HepG2 (cell line): ENCODE data around the gene SYNC. TPM values are rescaled to one million over a fixed set of nuclear protein-coding genes. Genes with fewer than 3 reads are reported as not detected.

Experiments used
- ATAC-seq: fragments of 200-7000 bp; cut with Tn5 transposase; 3 replicates; pipeline ENCODE4 v1.9.1; 2020; ENCODE audit warnings: mild to moderate bottlenecking, moderate library complexity
- BruUV-seq: library from RNA; stranded (reverse); fragments of 400-500 nt; replicated peaks from 2 replicates; lab custom pipeline; 2021; lab: Mats Ljungman, UMichigan
- CTCF ChIA-PET: fragments of 300-600 bp; formaldehyde crosslinking; extraction: SDS; loops from one replicate; lab custom pipeline; 2021; ENCODE audit warnings: low total read pairs, inconsistent platforms, low intra/inter-chr PET ratio; lab: Yijun Ruan, JAX
- POLR2A ChIA-PET: fragments of 350-600 bp; sonication (Branson Sonifier 250); formaldehyde crosslinking; loops from one replicate; lab custom pipeline; 2020; ENCODE audit warnings: antibody characterized with exemption, inconsistent platforms; lab: Yijun Ruan, JAX
- DNase-seq: peaks from one replicate; pipeline ENCODE4 v3.0.0-alpha.2; 2015; ENCODE audit warnings: low spot score
- FAIRE-seq: peaks from 3 replicates; lab custom pipeline; 2011; peaks lifted over from hg19 to GRCh38; lab: Jason Lieb, UNC
- H2AFZ ChIP-seq: one replicate; pipeline ENCODE4 v1.6.1; 2011; ENCODE audit warnings: low read length, inconsistent platforms
- H3K27ac ChIP-seq: fragments of 300-600 bp; 3 replicates; pipeline ENCODE4 v1.8.0; 2011; ENCODE audit warnings: mixed run types, mild to moderate bottlenecking, mixed read lengths, low read length, inconsistent platforms; ENCODE audit not compliant: insufficient read depth; ENCODE audit errors: extremely low read length
- H3K27me3 ChIP-seq, 2 experiments: fragments of 200-600 bp in 1 of 2; 2 replicates in 1 of 2; 3 replicates in 1 of 2; pipeline versions ENCODE4 v1.6.0 to v1.8.0; 2011; ENCODE audit warnings: low read length in 2 of 2, mild to moderate bottlenecking in 2 of 2, moderate library complexity in 2 of 2, inconsistent platforms in 1 of 2; ENCODE audit not compliant: insufficient read depth in 2 of 2, control insufficient read depth in 1 of 2
- H3K36me3 ChIP-seq, 2 experiments: fragments of 200-600 bp in 1 of 2; replicated peaks in 1 of 2; 2 replicates in 1 of 2; 3 replicates in 1 of 2; pipeline versions ENCODE4 v1.5.1 to v1.8.0; 2011; ENCODE audit warnings: low read length in 2 of 2, inconsistent platforms in 1 of 2; ENCODE audit not compliant: insufficient read depth in 2 of 2, control insufficient read depth in 1 of 2
- H3K4me1 ChIP-seq: 2 replicates; pipeline ENCODE4 v1.5.1; 2012; ENCODE audit warnings: low read length, inconsistent platforms; ENCODE audit not compliant: insufficient read depth
- H3K4me2 ChIP-seq: 2 replicates; pipeline ENCODE4 v1.6.0; 2011; ENCODE audit warnings: low read depth, low read length, inconsistent platforms
- H3K4me3 ChIP-seq, 3 experiments: fragments of 200-600 bp in 1 of 3; sonication (generic), shearing (Covaris generic) in 1 of 3; replicated peaks in 1 of 3; 2 replicates each; pipeline ENCODE4 v1.5.1; 2011 to 2016; ENCODE audit warnings: low read length in 3 of 3, inconsistent platforms in 2 of 3, low read depth in 2 of 3, mild to moderate bottlenecking in 2 of 3, control low read depth in 1 of 3, mixed read lengths in 1 of 3; ENCODE audit not compliant: insufficient read depth in 1 of 3
- H3K79me2 ChIP-seq: one replicate; pipeline ENCODE4 v1.6.1; 2011; ENCODE audit warnings: low read length, inconsistent platforms; ENCODE audit not compliant: insufficient read depth
- H3K9ac ChIP-seq: 2 replicates; pipeline ENCODE4 v1.6.0; 2011; ENCODE audit warnings: mild to moderate bottlenecking, low read depth, low read length, inconsistent platforms; ENCODE audit not compliant: insufficient read depth
- H3K9me3 ChIP-seq: 2 replicates; pipeline ENCODE4 v1.5.1; 2012; ENCODE audit warnings: mild to moderate bottlenecking, low read length
- H4K20me1 ChIP-seq: 2 replicates; pipeline ENCODE4 v1.6.0; 2011; ENCODE audit warnings: inconsistent platforms, mild to moderate bottlenecking, low read length, moderate library complexity; ENCODE audit not compliant: insufficient read depth
- RFX1 ChIP-seq: fragments of 450-650 bp; IDR thresholded peaks from 2 replicates; pipeline ENCODE4 v1.6.1; 2017
- ZNF296 ChIP-seq: sonication (generic); formaldehyde crosslinking; conservative IDR thresholded peaks from 2 replicates; pipeline ENCODE4 v1.5.0; 2020; ENCODE audit warnings: mild to moderate bottlenecking, missing genetic modification reagents
- WGBS: methylation state at CpG from one replicate; pipeline ENCODE4 v1.1.6; 2017; ENCODE audit warnings: low lambda C conversion rate; 5-methylcytosine and 5-hydroxymethylcytosine counted together
- in situ Hi-C: cut with HindIII; loops from 2 replicates; pipeline ENCODE4 v1.10.0; 2017; ENCODE audit warnings: low pct_unique_long_range_greater_than_20kb; ENCODE audit not compliant: extremely low pct_ligation_motif_present
- intact Hi-C: fragments of 100-400 bp; cut with micrococcal nuclease; formaldehyde crosslinking; loops from one replicate; pipeline ENCODE4 v1.10.0; 2022; ENCODE audit not compliant: unreplicated experiment
- polyA plus RNA-seq, 8 experiments: library from polyadenylated mRNA; depleted of rRNA in 3 of 8; stranded (reverse) in 7 of 8; unstranded in 1 of 8; fragments of >200 nt; fragmentation: Illumina TruSeq in 4 of 8; extraction: Trizol in 4 of 8; gene quantifications; 2 replicates each; pipeline versions ENCODE4 v1.2.1 to v1.2.3, GENCODE V29; 2011 to 2016; ENCODE audit warnings: low read depth in 4 of 8, missing spikeins in 1 of 8, mixed read lengths in 1 of 8; ENCODE audit not compliant: insufficient read depth in 1 of 8
- total RNA-seq, 5 experiments: library from RNA; depleted of rRNA; stranded (reverse); fragments of >200 nt; fragmentation: Illumina TruSeq; extraction: Trizol; gene quantifications; 2 replicates each; pipeline ENCODE4 v1.2.3, GENCODE V29; 2016; ENCODE audit warnings: low read depth in 1 of 5
- TF ChIP-seq, protein P1 (sequence below): sonication (generic); formaldehyde crosslinking; IDR thresholded peaks from 2 replicates; pipeline ENCODE4 v1.5.0; 2020; ENCODE audit warnings: mild to moderate bottlenecking, missing genetic modification reagents, moderate library complexity
- TF ChIP-seq, protein P2 (sequence below): sonication (generic); formaldehyde crosslinking; IDR thresholded peaks from 2 replicates; pipeline ENCODE4 v1.5.1; 2020; ENCODE audit warnings: mild to moderate bottlenecking, missing genetic modification reagents, moderate library complexity
- TF ChIP-seq, protein P3 (sequence below): sonication (generic); formaldehyde crosslinking; conservative IDR thresholded peaks from 2 replicates; pipeline ENCODE4 v1.4.0; 2020; ENCODE audit warnings: mild to moderate bottlenecking, missing genetic modification reagents, moderate library complexity
- TF ChIP-seq, protein P4 (sequence below): sonication (generic); IDR thresholded peaks from 2 replicates; pipeline ENCODE4 v1.6.1; 2016; ENCODE audit warnings: low read depth, borderline replicate concordance

SYNC gene
- total and polyA plus RNA-seq, 2 of the 13 experiments (the other 11 are each of a cell fraction or from before 2014, with no cell fraction given), result 2.4 to 5.4 TPM

DNA sequence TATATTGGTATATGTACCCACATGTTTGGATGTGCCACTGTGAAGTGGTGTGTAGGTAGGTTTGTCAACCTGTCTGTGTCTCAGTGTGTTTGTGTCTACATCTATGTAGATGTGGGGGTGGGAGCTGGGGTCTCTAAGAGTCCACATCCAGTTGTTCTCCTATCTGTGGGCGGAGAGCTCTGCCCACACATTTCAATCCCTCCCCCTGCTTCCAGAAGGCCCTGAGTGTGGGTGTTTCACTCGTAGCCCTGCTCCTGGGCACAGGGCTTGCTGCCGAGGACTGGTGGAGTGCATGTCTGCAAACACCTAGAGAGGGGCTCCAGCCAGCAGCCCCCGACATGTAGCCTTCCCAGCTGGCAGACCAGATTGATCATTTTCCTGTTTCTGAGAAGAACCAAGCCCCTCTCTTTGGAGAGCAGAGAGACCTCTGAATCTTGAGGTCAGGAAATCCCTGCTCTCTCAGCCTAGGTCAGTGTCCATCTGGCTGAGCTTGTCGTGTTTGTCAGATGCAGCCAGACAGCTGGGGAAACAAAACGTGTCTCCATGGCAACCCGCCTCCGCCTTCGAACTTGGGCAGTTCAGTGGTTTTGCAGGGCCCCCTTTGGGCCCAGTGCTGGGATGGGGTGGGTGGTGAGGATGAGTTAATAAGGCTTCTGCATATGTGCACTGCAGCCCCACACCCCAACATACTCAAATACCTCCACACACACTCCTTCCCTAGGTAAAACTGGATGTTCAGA, 31.2 kb upstream of the SYNC start:
- POLR2A ChIA-PET, result interaction anchor here (0.9 to 1.6 kb wide), 4 partner anchors 16 to 25 kb away, joined by 4 to 5 read pairs (median 4); no protein-coding TSS in a partner anchor
- BruUV-seq, result no TSS peak
- 0% methylated on average over 2 of the region's 9 CpGs for WGBS
- TF ChIP-seq RFX1 (peak; percentile 79), ZNF296 (CRISPR knock-in tag) (no peak)
- TF ChIP-seq, protein P1, sequence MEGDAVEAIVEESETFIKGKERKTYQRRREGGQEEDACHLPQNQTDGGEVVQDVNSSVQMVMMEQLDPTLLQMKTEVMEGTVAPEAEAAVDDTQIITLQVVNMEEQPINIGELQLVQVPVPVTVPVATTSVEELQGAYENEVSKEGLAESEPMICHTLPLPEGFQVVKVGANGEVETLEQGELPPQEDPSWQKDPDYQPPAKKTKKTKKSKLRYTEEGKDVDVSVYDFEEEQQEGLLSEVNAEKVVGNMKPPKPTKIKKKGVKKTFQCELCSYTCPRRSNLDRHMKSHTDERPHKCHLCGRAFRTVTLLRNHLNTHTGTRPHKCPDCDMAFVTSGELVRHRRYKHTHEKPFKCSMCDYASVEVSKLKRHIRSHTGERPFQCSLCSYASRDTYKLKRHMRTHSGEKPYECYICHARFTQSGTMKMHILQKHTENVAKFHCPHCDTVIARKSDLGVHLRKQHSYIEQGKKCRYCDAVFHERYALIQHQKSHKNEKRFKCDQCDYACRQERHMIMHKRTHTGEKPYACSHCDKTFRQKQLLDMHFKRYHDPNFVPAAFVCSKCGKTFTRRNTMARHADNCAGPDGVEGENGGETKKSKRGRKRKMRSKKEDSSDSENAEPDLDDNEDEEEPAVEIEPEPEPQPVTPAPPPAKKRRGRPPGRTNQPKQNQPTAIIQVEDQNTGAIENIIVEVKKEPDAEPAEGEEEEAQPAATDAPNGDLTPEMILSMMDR, result peak; percentile 6; the same call in 1 of the 2 replicates
- TF ChIP-seq, protein P2, sequence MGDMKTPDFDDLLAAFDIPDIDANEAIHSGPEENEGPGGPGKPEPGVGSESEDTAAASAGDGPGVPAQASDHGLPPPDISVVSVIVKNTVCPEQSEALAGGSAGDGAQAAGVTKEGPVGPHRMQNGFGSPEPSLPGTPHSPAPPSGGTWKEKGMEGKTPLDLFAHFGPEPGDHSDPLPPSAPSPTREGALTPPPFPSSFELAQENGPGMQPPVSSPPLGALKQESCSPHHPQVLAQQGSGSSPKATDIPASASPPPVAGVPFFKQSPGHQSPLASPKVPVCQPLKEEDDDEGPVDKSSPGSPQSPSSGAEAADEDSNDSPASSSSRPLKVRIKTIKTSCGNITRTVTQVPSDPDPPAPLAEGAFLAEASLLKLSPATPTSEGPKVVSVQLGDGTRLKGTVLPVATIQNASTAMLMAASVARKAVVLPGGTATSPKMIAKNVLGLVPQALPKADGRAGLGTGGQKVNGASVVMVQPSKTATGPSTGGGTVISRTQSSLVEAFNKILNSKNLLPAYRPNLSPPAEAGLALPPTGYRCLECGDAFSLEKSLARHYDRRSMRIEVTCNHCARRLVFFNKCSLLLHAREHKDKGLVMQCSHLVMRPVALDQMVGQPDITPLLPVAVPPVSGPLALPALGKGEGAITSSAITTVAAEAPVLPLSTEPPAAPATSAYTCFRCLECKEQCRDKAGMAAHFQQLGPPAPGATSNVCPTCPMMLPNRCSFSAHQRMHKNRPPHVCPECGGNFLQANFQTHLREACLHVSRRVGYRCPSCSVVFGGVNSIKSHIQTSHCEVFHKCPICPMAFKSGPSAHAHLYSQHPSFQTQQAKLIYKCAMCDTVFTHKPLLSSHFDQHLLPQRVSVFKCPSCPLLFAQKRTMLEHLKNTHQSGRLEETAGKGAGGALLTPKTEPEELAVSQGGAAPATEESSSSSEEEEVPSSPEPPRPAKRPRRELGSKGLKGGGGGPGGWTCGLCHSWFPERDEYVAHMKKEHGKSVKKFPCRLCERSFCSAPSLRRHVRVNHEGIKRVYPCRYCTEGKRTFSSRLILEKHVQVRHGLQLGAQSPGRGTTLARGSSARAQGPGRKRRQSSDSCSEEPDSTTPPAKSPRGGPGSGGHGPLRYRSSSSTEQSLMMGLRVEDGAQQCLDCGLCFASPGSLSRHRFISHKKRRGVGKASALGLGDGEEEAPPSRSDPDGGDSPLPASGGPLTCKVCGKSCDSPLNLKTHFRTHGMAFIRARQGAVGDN (CRISPR knock-in tag), result peak; percentile 25
- TF ChIP-seq, protein P3, sequence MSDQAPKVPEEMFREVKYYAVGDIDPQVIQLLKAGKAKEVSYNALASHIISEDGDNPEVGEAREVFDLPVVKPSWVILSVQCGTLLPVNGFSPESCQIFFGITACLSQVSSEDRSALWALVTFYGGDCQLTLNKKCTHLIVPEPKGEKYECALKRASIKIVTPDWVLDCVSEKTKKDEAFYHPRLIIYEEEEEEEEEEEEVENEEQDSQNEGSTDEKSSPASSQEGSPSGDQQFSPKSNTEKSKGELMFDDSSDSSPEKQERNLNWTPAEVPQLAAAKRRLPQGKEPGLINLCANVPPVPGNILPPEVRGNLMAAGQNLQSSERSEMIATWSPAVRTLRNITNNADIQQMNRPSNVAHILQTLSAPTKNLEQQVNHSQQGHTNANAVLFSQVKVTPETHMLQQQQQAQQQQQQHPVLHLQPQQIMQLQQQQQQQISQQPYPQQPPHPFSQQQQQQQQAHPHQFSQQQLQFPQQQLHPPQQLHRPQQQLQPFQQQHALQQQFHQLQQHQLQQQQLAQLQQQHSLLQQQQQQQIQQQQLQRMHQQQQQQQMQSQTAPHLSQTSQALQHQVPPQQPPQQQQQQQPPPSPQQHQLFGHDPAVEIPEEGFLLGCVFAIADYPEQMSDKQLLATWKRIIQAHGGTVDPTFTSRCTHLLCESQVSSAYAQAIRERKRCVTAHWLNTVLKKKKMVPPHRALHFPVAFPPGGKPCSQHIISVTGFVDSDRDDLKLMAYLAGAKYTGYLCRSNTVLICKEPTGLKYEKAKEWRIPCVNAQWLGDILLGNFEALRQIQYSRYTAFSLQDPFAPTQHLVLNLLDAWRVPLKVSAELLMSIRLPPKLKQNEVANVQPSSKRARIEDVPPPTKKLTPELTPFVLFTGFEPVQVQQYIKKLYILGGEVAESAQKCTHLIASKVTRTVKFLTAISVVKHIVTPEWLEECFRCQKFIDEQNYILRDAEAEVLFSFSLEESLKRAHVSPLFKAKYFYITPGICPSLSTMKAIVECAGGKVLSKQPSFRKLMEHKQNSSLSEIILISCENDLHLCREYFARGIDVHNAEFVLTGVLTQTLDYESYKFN (CRISPR knock-in tag), result peak; percentile 21; the same call in 1 of the 2 replicates
- TF ChIP-seq, protein P4, sequence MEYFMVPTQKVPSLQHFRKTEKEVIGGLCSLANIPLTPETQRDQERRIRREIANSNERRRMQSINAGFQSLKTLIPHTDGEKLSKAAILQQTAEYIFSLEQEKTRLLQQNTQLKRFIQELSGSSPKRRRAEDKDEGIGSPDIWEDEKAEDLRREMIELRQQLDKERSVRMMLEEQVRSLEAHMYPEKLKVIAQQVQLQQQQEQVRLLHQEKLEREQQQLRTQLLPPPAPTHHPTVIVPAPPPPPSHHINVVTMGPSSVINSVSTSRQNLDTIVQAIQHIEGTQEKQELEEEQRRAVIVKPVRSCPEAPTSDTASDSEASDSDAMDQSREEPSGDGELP, result peak; percentile 98

More for the DNA sequence above, 31.2 kb upstream of the SYNC start:
- H3K4me1 ChIP-seq, result peaks cover 59% of the 10 kb centered on the region
- H3K79me2 ChIP-seq, result no peaks in the 10 kb centered on the region
- in situ Hi-C loops (no loop called here), intact Hi-C loops (no loop called here)
- H3K27me3 ChIP-seq, result peaks cover 1 to 7% of the 10 kb centered on the region in 2 experiments; a peak in 2 of 5 replicates
- H3K4me2 ChIP-seq, result peak overlapping the region; percentile 64
- DNase-seq (peak; percentile 61), ATAC-seq (peak; percentile 50), FAIRE-seq (no peak)
- no peaks in the 10 kb centered on the region for H3K9me3 ChIP-seq
- no peak overlapping the region for H2AFZ ChIP-seq
- H3K36me3 ChIP-seq, result no peaks in the 10 kb centered on the region
- H3K4me3 ChIP-seq, result peak overlapping the region in 1 of 3 experiments; percentile 31; a peak in 2 of 6 replicates
- peak overlapping the region; percentile 42; the same call in 1 of the 2 replicates for H3K9ac ChIP-seq
- CTCF ChIA-PET, result no interaction called here
- H4K20me1 ChIP-seq, result no peaks in the 10 kb centered on the region
- peak overlapping the region; percentile 11 for H3K27ac ChIP-seq
